ENCODE results near the gene SHKBP1.

The SHKBP1 gene

DNA sequence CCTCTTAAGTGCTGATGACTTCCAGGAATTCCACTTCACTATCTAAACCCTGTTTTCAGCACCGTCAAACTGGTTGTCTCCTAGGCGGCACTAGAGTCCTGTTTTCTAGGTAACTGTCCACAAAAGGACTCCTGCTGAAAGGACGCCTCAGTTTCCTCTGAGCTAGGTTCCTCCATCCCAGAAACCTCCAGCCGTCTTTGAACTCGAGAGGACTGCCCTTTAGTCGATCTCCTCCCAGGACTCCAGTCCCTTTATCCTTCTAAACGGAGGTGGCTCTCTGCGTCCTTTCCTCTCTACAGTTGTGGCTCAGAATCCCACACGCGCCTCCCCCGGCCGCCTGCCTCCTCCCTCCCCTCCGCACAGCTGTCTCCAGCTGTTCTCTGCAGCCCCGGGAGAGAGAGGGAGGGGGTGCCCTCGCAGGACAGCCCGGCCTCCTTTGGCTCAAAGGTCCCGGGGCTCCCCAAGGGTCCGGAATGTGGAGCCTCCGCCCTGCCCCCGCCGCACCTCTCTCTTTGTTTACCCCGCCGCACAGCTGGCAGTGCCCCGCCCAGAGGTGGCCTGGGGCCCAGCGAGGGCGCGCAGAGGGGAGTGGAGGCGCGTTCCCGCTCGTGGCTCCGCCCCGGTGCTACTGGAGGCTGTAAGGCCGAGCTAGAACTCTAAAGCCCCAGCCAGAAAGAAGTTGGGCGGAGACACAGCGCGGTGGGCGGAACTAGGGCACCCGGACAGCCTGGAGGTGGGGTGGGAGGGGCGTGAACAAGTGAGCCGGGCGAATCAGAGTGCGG, 26.9 kb downstream of the SHKBP1 start (continued):
- TF ChIP-seq TSHZ1 (tag by site-specific recombination; IDR thresholded peaks at IDR 0.05; ENCODE audit: borderline replicate concordance): peak; percentile 67
- TF ChIP-seq KLF1 (tag by site-specific recombination; IDR thresholded peaks at IDR 0.05): peak; percentile 100
- TF ChIP-seq, protein P1, sequence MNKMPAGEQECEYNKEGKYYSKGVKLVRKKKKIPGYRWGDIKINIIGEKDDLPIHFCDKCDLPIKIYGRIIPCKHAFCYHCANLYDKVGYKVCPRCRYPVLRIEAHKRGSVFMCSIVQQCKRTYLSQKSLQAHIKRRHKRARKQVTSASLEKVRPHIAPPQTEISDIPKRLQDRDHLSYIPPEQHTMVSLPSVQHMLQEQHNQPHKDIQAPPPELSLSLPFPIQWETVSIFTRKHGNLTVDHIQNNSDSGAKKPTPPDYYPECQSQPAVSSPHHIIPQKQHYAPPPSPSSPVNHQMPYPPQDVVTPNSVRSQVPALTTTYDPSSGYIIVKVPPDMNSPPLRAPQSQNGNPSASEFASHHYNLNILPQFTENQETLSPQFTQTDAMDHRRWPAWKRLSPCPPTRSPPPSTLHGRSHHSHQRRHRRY (tag by site-specific recombination; IDR thresholded peaks at IDR 0.05): no peak
- TF ChIP-seq, protein P2, sequence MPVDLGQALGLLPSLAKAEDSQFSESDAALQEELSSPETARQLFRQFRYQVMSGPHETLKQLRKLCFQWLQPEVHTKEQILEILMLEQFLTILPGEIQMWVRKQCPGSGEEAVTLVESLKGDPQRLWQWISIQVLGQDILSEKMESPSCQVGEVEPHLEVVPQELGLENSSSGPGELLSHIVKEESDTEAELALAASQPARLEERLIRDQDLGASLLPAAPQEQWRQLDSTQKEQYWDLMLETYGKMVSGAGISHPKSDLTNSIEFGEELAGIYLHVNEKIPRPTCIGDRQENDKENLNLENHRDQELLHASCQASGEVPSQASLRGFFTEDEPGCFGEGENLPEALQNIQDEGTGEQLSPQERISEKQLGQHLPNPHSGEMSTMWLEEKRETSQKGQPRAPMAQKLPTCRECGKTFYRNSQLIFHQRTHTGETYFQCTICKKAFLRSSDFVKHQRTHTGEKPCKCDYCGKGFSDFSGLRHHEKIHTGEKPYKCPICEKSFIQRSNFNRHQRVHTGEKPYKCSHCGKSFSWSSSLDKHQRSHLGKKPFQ (tag by site-specific recombination; IDR thresholded peaks at IDR 0.05): peak; percentile 19; the same call in 1 of the 2 replicates
- 0 out of 2 replicates have a peak, but pooled peaks have one; percentile 23 for TF ChIP-seq ZBTB11 (tag by site-specific recombination; conservative IDR thresholded peaks at IDR 0.05; ENCODE audit: low read depth)
- no peak for TF ChIP-seq ZNF580 (tag by site-specific recombination; IDR thresholded peaks at IDR 0.05)
- TF ChIP-seq PRDM2 (tag by site-specific recombination; IDR thresholded peaks at IDR 0.05; ENCODE audit: borderline replicate concordance): no peak
- TF ChIP-seq ZNF394 (tag by site-specific recombination; IDR thresholded peaks at IDR 0.05; ENCODE audit: borderline replicate concordance): peak; percentile 68; the same call in 1 of the 2 replicates
- peak; percentile 99 for TF ChIP-seq KLF9 (tag by site-specific recombination; IDR thresholded peaks at IDR 0.05; ENCODE audit: low read depth)
- peak; percentile 94 for TF ChIP-seq ZNF501 (tag by site-specific recombination; IDR thresholded peaks at IDR 0.05)
- TF ChIP-seq, protein P3, sequence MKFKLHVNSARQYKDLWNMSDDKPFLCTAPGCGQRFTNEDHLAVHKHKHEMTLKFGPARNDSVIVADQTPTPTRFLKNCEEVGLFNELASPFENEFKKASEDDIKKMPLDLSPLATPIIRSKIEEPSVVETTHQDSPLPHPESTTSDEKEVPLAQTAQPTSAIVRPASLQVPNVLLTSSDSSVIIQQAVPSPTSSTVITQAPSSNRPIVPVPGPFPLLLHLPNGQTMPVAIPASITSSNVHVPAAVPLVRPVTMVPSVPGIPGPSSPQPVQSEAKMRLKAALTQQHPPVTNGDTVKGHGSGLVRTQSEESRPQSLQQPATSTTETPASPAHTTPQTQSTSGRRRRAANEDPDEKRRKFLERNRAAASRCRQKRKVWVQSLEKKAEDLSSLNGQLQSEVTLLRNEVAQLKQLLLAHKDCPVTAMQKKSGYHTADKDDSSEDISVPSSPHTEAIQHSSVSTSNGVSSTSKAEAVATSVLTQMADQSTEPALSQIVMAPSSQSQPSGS (tag by site-specific recombination; IDR thresholded peaks at IDR 0.05; ENCODE audit: low read depth): no peak
- TF ChIP-seq YY2 (tag by site-specific recombination; IDR thresholded peaks at IDR 0.05): no peak
- TF ChIP-seq EGR2 (tag by site-specific recombination; IDR thresholded peaks at IDR 0.05; ENCODE audit: low read depth): peak; percentile 67; the same call in 1 of the 2 replicates
- peak; percentile 84 for TF ChIP-seq ZFP69B (tag by site-specific recombination; IDR thresholded peaks at IDR 0.05)
- peak; percentile 73 for TF ChIP-seq ZNF324 (tag by site-specific recombination; IDR thresholded peaks at IDR 0.05)
- 0 out of 2 replicates have a peak, but pooled peaks have one; percentile 71 for TF ChIP-seq ZNF785 (tag by site-specific recombination; IDR thresholded peaks at IDR 0.05)
